GM21515 (cell line): Measurements from ENCODE around the gene CAMK4.

ENCODE experiments used
- ATAC-seq: cut with Tn5 transposase; IDR thresholded peaks from one replicate; pipeline ENCODE4 v1.9.1; 2021; ENCODE audit not compliant: unreplicated experiment

The CAMK4 gene

DNA sequence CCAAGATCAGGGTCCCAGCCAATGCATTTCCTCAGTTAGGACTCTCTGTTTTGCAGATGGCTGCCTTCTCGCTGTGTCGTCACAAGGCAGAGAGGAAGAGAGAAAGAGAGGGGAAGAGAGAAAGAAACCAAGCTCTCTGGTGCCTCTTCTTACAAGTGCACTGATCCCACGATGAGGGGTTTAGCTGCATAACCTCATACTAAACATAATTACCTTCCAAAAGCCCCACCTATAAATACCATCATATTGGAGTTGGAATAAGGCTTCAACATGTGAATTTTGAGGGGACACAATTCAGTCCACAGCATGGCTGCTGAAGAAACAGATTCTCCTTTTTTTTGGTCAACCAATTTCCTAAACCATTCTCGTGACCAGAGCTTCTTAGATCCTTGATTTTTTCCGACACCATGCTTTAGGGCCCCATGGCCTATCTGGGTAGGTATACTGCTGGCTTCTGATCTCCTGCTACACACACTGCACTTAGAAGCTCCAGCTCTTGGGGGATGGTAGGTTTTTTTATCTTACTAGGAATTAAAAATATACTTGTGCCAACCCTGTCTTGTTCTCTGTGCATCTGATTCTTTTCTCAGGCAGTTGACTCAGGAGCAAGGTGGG lies 5.1 kb downstream of the CAMK4 start:
- ATAC-seq: no peak

DNA sequence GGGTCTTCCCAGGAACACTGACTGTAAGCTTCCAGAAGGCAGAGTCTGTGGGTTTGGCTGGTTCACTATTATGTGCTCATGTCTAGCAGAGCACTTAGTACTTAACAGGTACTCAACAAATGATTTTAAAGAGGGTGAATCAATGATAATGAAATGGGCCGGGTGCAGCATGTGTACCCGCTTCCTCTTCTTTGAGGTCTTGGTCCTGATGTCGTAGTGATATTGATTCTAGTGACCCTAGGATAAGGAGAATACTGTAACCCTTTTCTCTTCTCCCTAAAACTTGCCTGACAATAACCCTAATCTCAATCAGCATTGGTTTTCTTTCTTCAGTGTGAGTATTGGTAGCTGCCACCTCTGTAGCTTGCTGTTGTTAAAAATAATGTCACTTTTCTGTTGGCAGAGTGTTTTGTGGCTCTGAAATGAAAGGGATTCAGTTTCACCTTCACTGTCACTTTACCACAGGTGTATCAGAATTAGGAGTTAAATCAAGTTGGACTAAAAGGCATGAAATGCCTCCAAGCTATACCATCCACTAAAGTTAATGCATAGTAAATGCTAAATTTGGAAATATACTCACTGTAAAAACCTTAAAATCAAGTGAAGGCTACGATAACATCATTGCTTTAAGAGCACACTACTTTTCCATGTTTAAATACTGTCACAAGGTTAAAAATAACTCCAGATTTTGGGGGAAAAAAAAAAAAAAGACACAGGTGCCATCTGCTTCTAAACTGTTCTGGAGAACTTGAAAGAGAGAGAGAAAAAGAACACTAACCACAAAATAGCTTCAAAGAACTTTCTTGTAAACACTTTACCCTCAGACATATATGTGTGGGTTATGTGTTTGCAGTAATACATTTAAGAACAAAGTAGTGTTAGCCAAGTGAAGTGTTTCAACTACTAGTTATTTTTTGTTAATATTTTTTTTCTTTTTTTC lies 6.0 kb downstream of the CAMK4 start:
- ATAC-seq: peak; percentile 32

- ATAC-seq: no peak
Observed at GRCh38 chr5:111231119-111231518, 6.9 kb downstream of the CAMK4 start.

GRCh38 chr5:111232311-111233051 lies 8.3 kb downstream of the CAMK4 start:
- ATAC-seq: no peak

DNA sequence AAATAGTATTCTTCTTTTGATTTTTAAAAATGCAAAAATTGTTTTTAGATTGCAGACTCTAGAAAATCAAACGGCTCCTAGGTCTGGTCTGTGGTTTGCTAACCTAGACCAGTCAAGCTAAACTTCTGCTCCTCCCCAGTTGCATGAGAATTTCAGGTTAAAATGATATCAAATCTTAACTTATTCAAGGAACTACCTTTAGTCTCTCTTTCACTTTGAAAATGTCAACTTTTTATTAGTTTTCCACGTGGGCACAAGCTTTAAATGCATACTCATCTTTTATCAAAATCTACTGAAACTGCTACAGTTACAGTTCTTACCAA lies 8.8 kb downstream of the CAMK4 start:
- ATAC-seq: no peak

- peak; percentile 27 for ATAC-seq
Observed at GRCh38 chr5:111234125-111234524, 9.9 kb downstream of the CAMK4 start.

DNA sequence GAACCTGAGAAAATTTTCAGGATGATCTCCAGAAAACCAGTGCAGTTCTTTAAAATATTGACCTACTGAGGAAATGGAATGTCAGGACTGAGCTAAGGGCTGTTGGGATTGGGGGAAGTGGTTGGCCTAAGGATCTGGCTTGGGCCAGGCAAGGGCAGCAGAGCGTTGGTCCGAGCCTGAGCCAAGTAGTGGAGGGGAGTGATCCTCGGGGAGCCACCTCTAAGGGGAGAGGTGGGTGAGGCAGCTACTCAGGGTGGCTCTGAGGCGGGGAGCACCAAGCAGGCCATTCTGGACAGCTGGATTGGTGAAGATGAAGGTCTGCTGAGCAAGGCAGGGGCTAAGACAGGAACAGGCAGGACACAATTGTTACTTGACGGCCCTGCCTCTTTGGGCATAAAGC lies 11.5 kb downstream of the CAMK4 start:
- ATAC-seq: no peak

GRCh38 chr5:111236348-111236747 lies 12.2 kb downstream of the CAMK4 start:
- no peak for ATAC-seq

DNA sequence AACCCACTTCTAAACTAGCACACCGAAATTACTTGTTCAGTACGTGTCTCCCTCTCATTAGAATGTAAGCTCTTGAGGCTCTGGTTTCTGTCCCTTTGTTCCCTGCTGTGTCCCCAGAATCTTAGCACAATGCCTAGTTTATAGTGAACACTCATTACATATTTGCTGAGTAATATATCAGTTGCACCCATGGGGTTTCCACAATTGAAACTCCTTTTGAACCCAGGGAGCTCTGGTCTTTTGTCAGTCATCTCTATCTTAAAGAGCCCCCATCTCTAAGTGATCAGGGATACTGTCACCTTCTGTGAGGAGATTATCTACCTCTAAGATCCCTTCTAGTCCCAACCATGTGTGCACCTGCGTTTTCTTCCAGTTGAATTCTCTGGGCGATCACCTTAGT lies 12.8 kb downstream of the CAMK4 start:
- no peak for ATAC-seq

- ATAC-seq: no peak
Observed at GRCh38 chr5:111237470-111237869, 13.3 kb downstream of the CAMK4 start.

DNA sequence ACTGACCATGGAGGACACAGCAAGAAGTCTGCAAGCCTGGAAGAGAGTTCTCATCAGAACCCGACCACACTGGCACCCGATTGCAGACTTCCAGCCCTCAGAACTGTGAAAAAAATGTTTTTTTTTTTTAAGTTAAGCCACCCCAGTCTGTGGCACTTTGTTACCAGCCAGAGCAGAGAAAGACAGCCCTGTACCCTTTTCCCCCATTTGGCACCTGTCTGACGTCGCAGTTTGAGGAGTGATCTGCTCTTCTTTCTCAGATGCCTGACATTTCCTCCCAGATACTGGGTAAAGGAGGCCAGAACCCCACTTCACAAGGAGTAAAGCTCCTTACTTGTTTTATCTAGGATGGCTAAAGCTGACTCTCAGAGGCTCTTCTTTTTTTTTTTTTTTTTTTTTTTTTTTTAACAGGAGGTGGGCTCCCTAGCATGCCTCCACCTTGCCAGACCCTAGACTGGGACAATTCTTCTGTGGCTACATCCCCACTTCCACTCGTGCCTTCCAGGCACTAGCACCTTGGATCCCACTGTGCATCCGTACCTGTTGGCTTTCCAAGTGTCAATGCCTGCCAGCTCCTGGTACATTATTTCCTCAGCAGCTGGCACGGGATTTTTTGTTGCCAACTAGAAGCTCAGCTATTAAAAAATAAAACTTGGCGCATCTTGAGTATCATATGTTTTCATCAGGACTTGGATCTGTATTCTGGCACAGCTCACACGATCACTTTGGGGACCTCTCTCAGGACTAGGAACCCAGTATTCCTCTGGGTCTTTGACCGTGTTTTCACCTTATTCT lies 14.4 kb downstream of the CAMK4 start:
- no peak for ATAC-seq

DNA sequence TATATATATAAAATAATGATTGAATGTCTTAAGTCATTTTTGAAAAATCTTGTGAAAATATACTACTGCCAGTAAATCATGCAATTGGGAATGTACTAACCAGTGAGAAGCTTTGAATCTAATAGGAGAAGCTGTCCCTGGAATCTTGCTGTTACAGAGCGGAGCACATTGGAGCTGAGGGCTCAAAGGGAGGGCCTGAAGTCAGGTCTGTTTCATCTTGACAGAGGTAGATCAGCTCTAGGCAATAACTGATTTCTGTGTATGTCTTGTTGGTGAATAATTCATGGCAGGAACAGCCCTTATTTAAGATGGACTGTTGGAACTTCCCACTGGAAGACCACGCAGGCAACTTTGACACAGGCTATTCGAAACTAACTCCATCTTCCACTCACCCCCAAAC lies 17.5 kb downstream of the CAMK4 start:
- ATAC-seq: no peak

- ATAC-seq: no peak
Observed at GRCh38 chr5:111242606-111243005, 18.4 kb downstream of the CAMK4 start.

GRCh38 chr5:111243318-111243717 lies 19.1 kb downstream of the CAMK4 start:
- ATAC-seq: no peak

DNA sequence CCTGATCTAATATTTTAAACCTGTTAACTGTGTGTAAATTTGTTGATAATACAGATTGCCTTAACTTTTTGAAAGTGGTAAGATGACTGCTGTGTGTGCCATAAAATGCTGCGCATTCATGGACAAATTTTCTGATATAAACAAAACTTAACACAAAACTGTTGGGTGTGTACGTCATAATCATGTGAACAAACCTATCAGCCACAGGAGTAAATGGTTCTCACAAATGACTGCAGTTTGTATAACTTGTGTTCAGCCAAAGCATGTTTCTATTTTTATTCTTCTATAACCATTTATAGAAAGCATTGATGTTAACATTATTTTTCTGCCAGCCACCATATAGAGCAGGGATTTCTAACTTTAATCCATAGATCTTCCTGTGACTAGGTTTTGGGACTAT lies 21.5 kb downstream of the CAMK4 start:
- no peak for ATAC-seq

DNA sequence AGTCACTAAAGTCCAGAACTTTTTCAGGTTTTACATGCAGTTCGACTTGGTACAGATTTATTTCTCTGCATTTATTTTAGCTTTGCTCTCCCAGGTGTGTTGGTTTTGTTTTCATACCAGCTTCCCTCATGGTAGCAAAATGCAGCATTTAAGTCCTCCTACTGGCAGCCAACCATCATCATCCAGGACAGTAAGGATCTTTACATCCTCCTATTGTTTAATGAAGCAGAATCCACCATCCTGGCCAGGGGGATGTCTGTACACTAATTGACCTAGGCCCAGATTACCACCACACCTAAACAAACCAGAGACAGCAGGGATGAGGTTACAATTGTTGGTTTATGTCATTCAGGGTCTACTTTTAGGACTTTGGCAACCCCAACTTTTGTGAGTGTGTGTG lies 22.3 kb downstream of the CAMK4 start:
- no peak for ATAC-seq

DNA sequence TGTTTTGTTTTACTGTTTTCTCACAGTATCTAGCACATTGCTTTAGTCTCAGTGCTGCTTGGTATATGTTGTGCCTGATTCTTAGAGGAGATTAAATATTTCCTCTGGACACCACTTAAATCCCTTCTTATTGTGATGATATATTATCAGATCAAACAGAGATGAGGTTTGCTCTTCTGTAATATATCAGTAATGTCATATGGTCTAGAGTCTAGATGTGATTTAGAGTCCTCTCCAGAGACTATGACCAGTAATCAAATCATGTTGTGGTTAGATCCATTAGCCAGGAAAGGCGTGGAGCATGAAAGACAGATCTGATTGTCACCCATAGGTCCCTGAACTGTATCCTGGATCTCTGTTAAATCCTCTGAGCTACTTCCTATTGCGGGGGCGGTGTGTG lies 24.4 kb downstream of the CAMK4 start:
- ATAC-seq: no peak

- ATAC-seq: no peak
Observed at GRCh38 chr5:111251921-111252320, 27.7 kb downstream of the CAMK4 start.

DNA sequence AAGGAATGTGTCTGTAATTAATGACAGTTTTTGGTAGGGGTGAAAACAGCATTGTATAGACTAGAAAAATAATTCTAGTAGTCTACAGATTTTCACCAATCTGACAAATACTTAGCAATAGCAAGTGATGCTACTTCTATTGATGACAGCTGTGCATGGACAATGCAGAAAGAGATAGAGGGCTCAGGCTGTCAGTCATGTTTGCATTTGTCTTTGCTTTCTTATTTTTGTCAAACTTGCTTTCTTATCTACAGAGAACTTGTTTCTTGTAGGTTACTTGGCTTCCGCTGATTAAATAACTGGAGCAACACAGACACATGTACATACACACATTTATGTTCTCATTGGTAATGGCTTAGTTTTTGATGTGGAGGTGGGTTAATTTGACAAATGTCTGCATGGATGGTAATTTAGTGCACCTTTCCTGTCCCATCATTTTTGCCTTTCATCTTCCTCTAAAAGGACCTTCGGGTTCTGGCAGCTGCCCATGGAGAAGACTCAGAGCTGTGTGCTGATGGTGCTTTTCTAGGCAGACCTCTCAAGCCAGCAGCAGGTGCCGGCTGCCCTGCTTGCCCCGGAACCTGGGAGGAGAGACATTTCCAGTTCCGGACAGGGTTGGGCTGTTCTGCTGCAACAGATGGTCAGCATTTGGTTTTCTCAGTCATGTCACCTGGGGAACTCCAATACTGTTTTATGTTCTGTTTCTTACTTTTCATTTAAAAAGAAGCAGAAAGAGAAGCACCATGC lies 28.8 kb downstream of the CAMK4 start:
- ATAC-seq: peak; percentile 77

- peak; percentile 70 for ATAC-seq
Observed at GRCh38 chr5:111254613-111255012, 30.4 kb downstream of the CAMK4 start.
